Central memory CD8-positive, alpha-beta T cell (primary cell): Measurements from ENCODE around the gene CADPS.

Experiments used
- ATAC-seq: fragments of 150-1000 bp; cut with Tn5 transposase; replicated peaks from 2 replicates; pipeline ENCODE4 v1.10.0; 2022; ENCODE audit warnings: mild to moderate bottlenecking, moderate FRiP score, moderate number of reproducible peaks; ENCODE audit not compliant: poor library complexity, severe bottlenecking; ENCODE audit errors: extremely low read depth
- DNase-seq, 2 donors: peaks; one replicate each; pipeline ENCODE4 v3.0.0; 2021; ENCODE audit warnings: low spot score in 2 of 2
- H3K27ac Mint-ChIP-seq: one replicate; pipeline ENCODE4 v1.8.0; 2022; ENCODE audit warnings: low read depth, mild to moderate bottlenecking, moderate library complexity, mixed read lengths
- H3K27me3 Mint-ChIP-seq: one replicate; pipeline ENCODE4 v1.8.0; 2022; ENCODE audit warnings: mixed read lengths
- H3K36me3 Mint-ChIP-seq: one replicate; pipeline ENCODE4 v1.8.0; 2022; ENCODE audit warnings: mild to moderate bottlenecking, moderate library complexity, mixed read lengths; ENCODE audit not compliant: insufficient read depth
- H3K4me1 Mint-ChIP-seq: one replicate; pipeline ENCODE4 v1.8.0; 2022; ENCODE audit warnings: mixed read lengths
- H3K4me3 Mint-ChIP-seq: one replicate; pipeline ENCODE4 v1.8.0; 2022; ENCODE audit warnings: mild to moderate bottlenecking, moderate library complexity, mixed read lengths
- H3K9me3 Mint-ChIP-seq: one replicate; pipeline ENCODE4 v1.8.0; 2022; ENCODE audit warnings: mixed read lengths

Gene CADPS

GRCh38 chr3:62874711-62875557, at the start of gene CADPS:
TSS of gene CADPS (minus strand) at chr3:62875416. CDS start at chr3:62875029, 387 bp downstream.
- DNase-seq (no peak), ATAC-seq (no peak)
- Mint-ChIP-seq H3K9me3 (no peaks in the 10 kb centered on the region), H3K4me1 (no peaks in the 10 kb centered on the region), H3K27ac (no peak within 1 kb of the TSS), H3K36me3 (no peaks in the 10 kb centered on the region), H3K27me3 (peaks cover 14% of the 10 kb centered on the region), H3K4me3 (no peak within 1 kb of the TSS)

DNA sequence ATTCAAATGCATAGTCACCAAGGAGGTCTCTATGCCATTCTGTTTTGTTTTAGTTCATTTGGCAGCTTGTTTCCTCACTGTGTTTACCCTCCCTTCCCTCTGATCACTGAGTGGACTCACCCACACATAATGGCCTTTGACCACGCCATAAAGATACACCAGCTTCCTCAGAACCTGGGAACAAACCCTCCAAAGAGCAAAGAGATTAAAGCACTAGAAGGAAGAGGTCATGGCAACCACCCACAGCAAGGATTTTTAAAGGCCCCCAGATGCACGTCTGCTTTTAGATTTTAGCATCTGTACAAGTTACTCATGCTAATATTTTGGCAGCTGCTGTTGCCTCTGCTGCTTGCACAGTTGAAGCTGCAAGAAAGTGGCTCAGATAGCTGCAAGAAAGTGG, 47.9 kb upstream of the CADPS start:
- Mint-ChIP-seq H3K27me3 (no peaks in the 10 kb centered on the region), H3K36me3 (no peaks in the 10 kb centered on the region), H3K4me3 (no peak overlapping the region), H3K9me3 (peaks cover 30% of the 10 kb centered on the region), H3K27ac (no peak overlapping the region), H3K4me1 (no peaks in the 10 kb centered on the region)
- ATAC-seq: no peak
- DNase-seq: no peak

DNA sequence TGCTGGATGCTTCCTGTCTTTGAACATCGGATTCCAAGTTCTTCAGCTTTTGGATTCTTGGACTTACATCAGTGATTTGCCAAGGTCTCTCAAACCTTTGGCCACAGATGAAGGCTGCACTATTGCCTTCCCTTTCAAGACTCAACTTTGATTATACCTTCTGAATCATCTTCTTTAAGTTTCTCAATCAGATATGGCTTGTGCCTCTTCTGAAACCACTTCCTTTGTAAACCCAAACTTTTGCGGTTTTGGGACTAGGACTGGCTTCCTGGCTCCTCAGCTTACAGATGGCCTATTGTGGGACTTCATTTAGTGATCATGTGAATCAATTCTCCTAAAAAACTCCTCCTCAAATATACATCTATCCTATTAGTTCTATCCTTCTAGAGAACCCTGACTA, 47.1 kb upstream of the CADPS start:
- ATAC-seq (no peak), DNase-seq (no peak)
- Mint-ChIP-seq H3K9me3 (peaks cover 32% of the 10 kb centered on the region), H3K36me3 (no peaks in the 10 kb centered on the region), H3K27me3 (no peaks in the 10 kb centered on the region), H3K27ac (no peak overlapping the region), H3K4me3 (no peak overlapping the region), H3K4me1 (no peaks in the 10 kb centered on the region)

- ATAC-seq: no peak
- Mint-ChIP-seq H3K36me3 (no peaks in the 10 kb centered on the region), H3K27ac (no peak overlapping the region), H3K4me3 (no peak overlapping the region), H3K27me3 (no peaks in the 10 kb centered on the region), H3K9me3 (peaks cover 39% of the 10 kb centered on the region), H3K4me1 (no peaks in the 10 kb centered on the region)
- DNase-seq: no peak
Measured at GRCh38 chr3:62920466-62920784, 45.2 kb upstream of the CADPS start.

DNA sequence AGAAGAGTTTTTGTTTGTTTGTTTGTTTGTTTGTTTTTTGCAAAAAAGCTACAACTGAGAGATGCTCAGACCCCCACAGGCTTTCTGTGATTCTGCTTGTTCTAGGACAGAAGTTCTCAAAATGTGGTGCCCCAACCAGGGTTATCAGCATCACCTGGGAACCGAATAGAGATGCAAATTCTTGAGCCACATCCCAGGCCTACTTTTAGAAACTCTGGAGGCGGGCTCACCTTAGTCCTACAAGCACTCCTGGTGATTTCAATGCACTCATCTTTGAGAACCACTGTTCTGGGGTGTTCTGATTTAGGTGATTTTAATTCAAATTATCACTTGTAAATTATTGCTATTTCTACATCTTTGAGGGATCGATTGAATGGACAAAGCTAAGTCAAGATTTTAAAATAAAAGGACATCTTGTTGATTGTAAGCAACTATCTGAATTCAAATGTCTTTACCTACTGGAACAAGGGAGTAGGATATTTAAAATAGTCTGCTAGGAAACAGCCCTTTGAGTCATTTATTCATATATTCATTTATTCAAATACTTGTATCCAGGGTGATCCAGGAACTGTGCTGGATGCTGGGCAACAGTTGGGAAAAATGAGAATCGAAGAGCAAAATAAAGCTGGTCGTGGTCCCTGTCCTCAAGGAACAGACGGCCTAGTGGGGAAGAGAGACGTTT, 44.7 kb upstream of the CADPS start:
- ATAC-seq (no peak), DNase-seq (no peak)
- peaks cover 40% of the 10 kb centered on the region for H3K9me3 Mint-ChIP-seq
- H3K27me3 Mint-ChIP-seq: no peaks in the 10 kb centered on the region
- no peak overlapping the region for H3K4me3 Mint-ChIP-seq
- no peaks in the 10 kb centered on the region for H3K36me3 Mint-ChIP-seq
- H3K27ac Mint-ChIP-seq: no peak overlapping the region
- H3K4me1 Mint-ChIP-seq: no peaks in the 10 kb centered on the region

DNA sequence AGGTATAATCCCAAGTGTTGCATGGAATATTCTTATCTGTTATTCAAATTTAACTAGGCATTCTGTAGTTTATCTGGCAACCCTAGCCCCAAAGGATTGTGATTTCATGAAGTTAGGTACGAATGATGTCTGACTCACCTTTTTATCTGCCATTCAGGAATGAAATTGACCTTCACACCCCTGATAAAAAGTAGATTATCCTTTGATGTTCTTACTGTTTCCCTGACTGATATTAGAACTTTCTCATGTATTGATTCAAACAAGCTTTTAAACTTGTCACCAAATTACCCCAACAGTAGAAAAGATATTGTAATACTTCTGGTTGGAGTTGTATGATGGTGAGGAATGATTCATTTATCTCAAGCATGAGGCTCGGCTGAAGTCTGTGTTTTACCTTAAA, 43.6 kb upstream of the CADPS start:
- no peak for ATAC-seq
- DNase-seq: no peak
- Mint-ChIP-seq H3K27ac (no peak overlapping the region), H3K36me3 (no peaks in the 10 kb centered on the region), H3K27me3 (no peaks in the 10 kb centered on the region), H3K4me3 (no peak overlapping the region), H3K4me1 (no peaks in the 10 kb centered on the region), H3K9me3 (peaks cover 29% of the 10 kb centered on the region)

- no peak overlapping the region for H3K27ac Mint-ChIP-seq
- DNase-seq: no peak
- no peak overlapping the region for H3K4me3 Mint-ChIP-seq
Measured at GRCh38 chr3:62918131-62918530, 42.9 kb upstream of the CADPS start.

GRCh38 chr3:62911526-62911925, 36.3 kb upstream of the CADPS start:
- no peak overlapping the region for H3K4me3 Mint-ChIP-seq
- no peaks in the 10 kb centered on the region for H3K27me3 Mint-ChIP-seq
- DNase-seq (no peak), ATAC-seq (no peak)
- H3K36me3 Mint-ChIP-seq: no peaks in the 10 kb centered on the region
- no peaks in the 10 kb centered on the region for H3K4me1 Mint-ChIP-seq
- no peak overlapping the region for H3K27ac Mint-ChIP-seq
- peaks cover 22% of the 10 kb centered on the region for H3K9me3 Mint-ChIP-seq

More at GRCh38 chr3:62918131-62918530, 42.9 kb upstream of the CADPS start:
- Mint-ChIP-seq H3K4me1 (no peaks in the 10 kb centered on the region), H3K27me3 (no peaks in the 10 kb centered on the region), H3K36me3 (no peaks in the 10 kb centered on the region), H3K9me3 (peaks cover 23% of the 10 kb centered on the region)
- ATAC-seq: no peak

DNA sequence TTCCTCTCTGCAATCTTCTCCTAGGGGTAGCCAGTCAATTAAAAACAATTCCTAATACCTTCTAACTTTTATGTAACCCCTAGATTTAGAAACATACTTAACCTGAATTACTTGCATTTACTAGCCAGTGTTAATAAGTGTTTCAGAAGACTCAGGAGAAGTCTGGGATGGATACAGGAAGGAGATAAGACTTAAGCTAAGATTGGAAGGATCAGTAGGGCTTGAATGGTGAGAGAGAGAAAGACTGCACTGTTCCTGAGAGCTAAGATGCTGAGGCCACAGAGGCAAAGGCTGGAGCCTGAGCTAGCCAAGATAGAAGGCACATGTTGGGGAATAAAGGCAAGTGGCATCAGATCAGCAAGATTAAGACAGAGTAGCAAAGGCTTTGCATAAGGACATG, 30.1 kb upstream of the CADPS start:
- peaks cover 26% of the 10 kb centered on the region for H3K9me3 Mint-ChIP-seq
- H3K4me3 Mint-ChIP-seq: no peak overlapping the region
- DNase-seq: no peak
- no peak for ATAC-seq
- H3K4me1 Mint-ChIP-seq: no peaks in the 10 kb centered on the region
- no peaks in the 10 kb centered on the region for H3K27me3 Mint-ChIP-seq
- H3K36me3 Mint-ChIP-seq: no peaks in the 10 kb centered on the region
- no peak overlapping the region for H3K27ac Mint-ChIP-seq

DNA sequence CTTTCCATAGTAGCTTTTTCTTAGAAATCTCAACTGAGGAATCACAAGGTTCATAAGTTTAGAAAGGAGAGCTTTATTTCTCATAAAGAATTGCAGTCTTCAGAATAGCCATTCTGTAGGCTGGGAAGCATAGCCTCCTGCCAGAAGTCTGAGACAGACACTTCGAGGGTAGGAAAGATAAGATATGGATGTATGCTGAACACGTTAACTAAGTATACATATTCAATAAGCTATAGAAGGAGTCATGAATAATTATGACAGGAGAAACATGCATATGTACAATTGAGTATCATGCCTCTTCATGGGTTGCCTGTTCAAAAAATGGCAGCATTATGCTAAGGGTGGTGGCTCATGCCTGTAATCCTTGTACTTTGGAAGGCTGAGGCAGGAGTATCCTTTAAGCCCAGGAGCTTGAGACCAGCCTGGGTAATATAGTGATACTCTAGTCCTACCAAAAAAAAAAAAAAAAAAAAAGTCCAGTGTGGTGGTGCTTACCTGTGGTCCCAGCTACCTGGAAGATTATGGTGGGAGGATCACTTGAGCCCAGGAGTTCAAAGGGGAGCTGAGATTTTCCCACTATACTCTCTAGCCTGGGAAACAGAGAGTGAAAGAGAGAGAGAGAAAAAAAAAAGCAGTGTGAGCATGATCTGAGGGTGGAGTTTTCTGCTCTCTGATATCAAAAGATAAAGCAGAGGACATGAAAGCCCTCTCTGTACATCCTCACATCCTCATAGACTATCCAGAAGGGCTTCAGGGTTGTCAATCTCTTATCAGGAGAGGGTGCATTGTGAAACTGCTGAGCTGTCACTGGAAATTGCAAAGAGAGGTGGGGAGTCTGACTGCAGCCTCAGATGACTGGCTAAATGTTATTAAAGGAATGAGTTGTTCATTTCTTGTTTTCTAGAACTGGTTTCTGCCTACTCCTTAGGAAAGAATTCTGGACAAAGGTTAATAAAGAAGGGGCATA, 23.6 kb upstream of the CADPS start:
- H3K4me1 Mint-ChIP-seq: no peaks in the 10 kb centered on the region
- no peaks in the 10 kb centered on the region for H3K27me3 Mint-ChIP-seq
- no peaks in the 10 kb centered on the region for H3K36me3 Mint-ChIP-seq
- ATAC-seq (no peak), DNase-seq (no peak)
- H3K4me3 Mint-ChIP-seq: no peak overlapping the region
- peaks cover 10% of the 10 kb centered on the region for H3K9me3 Mint-ChIP-seq
- no peak overlapping the region for H3K27ac Mint-ChIP-seq

DNA sequence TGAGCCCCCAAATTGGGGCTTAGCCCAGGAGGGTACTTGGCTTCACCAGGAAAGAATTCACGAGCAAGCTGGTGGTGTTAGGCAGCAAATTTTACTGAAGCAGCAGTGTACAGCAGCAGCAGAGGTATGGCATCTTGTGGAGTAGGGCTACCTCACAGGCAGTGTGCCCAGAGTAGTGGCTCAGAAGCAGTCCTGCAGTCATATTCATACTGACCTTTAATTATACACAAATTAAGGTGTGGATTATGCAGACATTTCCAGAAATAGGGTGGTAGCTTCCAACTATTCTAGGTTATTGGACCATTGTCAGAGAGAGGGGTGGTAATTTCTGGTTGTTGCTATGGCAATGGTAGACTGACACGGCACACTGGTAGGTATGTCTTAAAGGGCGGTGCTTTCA, 20.7 kb upstream of the CADPS start:
- no peak for DNase-seq
- Mint-ChIP-seq H3K9me3 (peaks cover 15% of the 10 kb centered on the region), H3K4me3 (no peak overlapping the region), H3K4me1 (no peaks in the 10 kb centered on the region), H3K27me3 (no peaks in the 10 kb centered on the region), H3K36me3 (no peaks in the 10 kb centered on the region), H3K27ac (no peak overlapping the region)
- no peak for ATAC-seq

- H3K4me3 Mint-ChIP-seq: no peak overlapping the region
- H3K36me3 Mint-ChIP-seq: no peaks in the 10 kb centered on the region
- H3K27ac Mint-ChIP-seq: no peak overlapping the region
- no peaks in the 10 kb centered on the region for H3K27me3 Mint-ChIP-seq
- DNase-seq (no peak), ATAC-seq (no peak)
- peaks cover 17% of the 10 kb centered on the region for H3K9me3 Mint-ChIP-seq
- H3K4me1 Mint-ChIP-seq: no peaks in the 10 kb centered on the region
Measured at GRCh38 chr3:62892951-62893350, 17.7 kb upstream of the CADPS start.
